GM12878 (cell line): ENCODE results near the gene BPIFB3. TPM values are rescaled to one million over a fixed set of nuclear protein-coding genes. Genes with fewer than 3 reads are reported as not detected.

Experiments
- ATAC-seq: fragments of 200-7000 bp; cut with Tn5 transposase; 3 replicates; pipeline ENCODE4 v1.9.1; 2020; ENCODE audit warnings: mild to moderate bottlenecking, moderate library complexity
- BruUV-seq: library from RNA; stranded (reverse); fragments of 400-500 nt; replicated peaks from 2 replicates; lab custom pipeline; 2021; lab: Mats Ljungman, UMichigan
- CTCF ChIA-PET: fragments of 300-600 bp; sonication (Branson Sonifier 250); formaldehyde crosslinking; extraction: SDS; loops from one replicate; lab custom pipeline; 2021; ENCODE audit warnings: inconsistent platforms; lab: Yijun Ruan, JAX
- POLR2A ChIA-PET: fragments of 350-600 bp; formaldehyde crosslinking; extraction: SDS; loops from one replicate; lab custom pipeline; 2021; ENCODE audit warnings: inconsistent platforms; lab: Charles Lee
- RAD21 ChIA-PET: fragments of 300-600 bp; sonication (Branson Sonifier 250); formaldehyde crosslinking; loops from one replicate; lab custom pipeline; 2023; ENCODE audit warnings: antibody characterized with exemption; ENCODE audit not compliant: unreplicated experiment; lab: Charles Lee
- SMC1A ChIA-PET: fragments of 300-600 bp; sonication (Branson Sonifier 250); formaldehyde crosslinking; loops from one replicate; lab custom pipeline; 2023; ENCODE audit not compliant: unreplicated experiment, uncharacterized antibody; lab: Charles Lee
- DNase-seq: peaks from one replicate; pipeline ENCODE4 v3.0.0-alpha.2; 2011; ENCODE audit warnings: low read depth, low spot score
- FAIRE-seq: peaks from 3 replicates; lab custom pipeline; 2011; peaks lifted over from hg19 to GRCh38; lab: Jason Lieb, UNC
- H2AFZ ChIP-seq: 2 replicates; pipeline ENCODE4 v1.6.0; 2011; ENCODE audit warnings: low read depth, low read length, control low read depth; ENCODE audit not compliant: control insufficient read depth
- H3K27ac ChIP-seq: 2 replicates; pipeline ENCODE4 v1.5.1; 2011; ENCODE audit warnings: control low read depth; ENCODE audit not compliant: control insufficient read depth, insufficient read depth
- H3K27me3 ChIP-seq, 2 experiments: replicated peaks in 1 of 2; 2 replicates each; pipeline versions ENCODE4 v1.6.0 to v1.6.1; 2011; ENCODE audit warnings: low read length in 1 of 2; ENCODE audit not compliant: control insufficient read depth in 2 of 2, insufficient read depth in 2 of 2
- H3K36me3 ChIP-seq, 2 experiments: 2 replicates each; pipeline ENCODE4 v1.5.1; 2011; ENCODE audit warnings: low read length in 1 of 2; ENCODE audit not compliant: control insufficient read depth in 2 of 2, insufficient read depth in 2 of 2
- H3K4me1 ChIP-seq: 2 replicates; pipeline ENCODE4 v1.6.1; 2011; ENCODE audit warnings: mild to moderate bottlenecking, low read length, moderate library complexity, mixed read lengths; ENCODE audit not compliant: control insufficient read depth, insufficient read depth
- H3K4me2 ChIP-seq: 2 replicates; pipeline ENCODE4 v1.6.0; 2011; ENCODE audit warnings: control low read depth; ENCODE audit not compliant: control insufficient read depth, insufficient read depth
- H3K4me3 ChIP-seq: fragments of 200-600 bp; sonication (generic); 2 replicates; pipeline ENCODE4 v1.5.1; 2016
- H3K79me2 ChIP-seq: 2 replicates; pipeline ENCODE4 v1.6.0; 2011; ENCODE audit warnings: low read length; ENCODE audit not compliant: control insufficient read depth, insufficient read depth
- H3K9ac ChIP-seq: 2 replicates; pipeline ENCODE4 v1.8.0; 2011; ENCODE audit warnings: low read length, control low read depth, mixed read lengths; ENCODE audit not compliant: control insufficient read depth, insufficient read depth
- H3K9me3 ChIP-seq: replicated peaks from 3 replicates; pipeline ENCODE4 v1.5.1; 2011; ENCODE audit warnings: mild to moderate bottlenecking, low read length; ENCODE audit not compliant: control insufficient read depth, insufficient read depth
- H4K20me1 ChIP-seq: 2 replicates; pipeline ENCODE4 v1.6.0; 2011; ENCODE audit not compliant: control insufficient read depth, insufficient read depth
- CUX1 ChIP-seq: IDR thresholded peaks from 2 replicates; pipeline ENCODE4 v1.6.1; 2012; ENCODE audit warnings: improper control_type of control experiment, low read depth, low read length; ENCODE audit not compliant: insufficient replicate concordance
- EZH2 ChIP-seq: IDR thresholded peaks from 2 replicates; pipeline ENCODE4 v1.6.1; 2012; ENCODE audit warnings: low read depth, mild to moderate bottlenecking, control low read depth, inconsistent platforms, low read length, borderline replicate concordance; ENCODE audit not compliant: control insufficient read depth
- IKZF1 ChIP-seq: fragments of 450-650 bp; conservative IDR thresholded peaks from 2 replicates; pipeline ENCODE4 v1.6.1; 2017; ENCODE audit warnings: antibody characterized with exemption, mild to moderate bottlenecking
- IRF5 ChIP-seq: fragments of 450-650 bp; IDR thresholded peaks from 2 replicates; pipeline ENCODE4 v1.6.1; 2017; ENCODE audit warnings: borderline replicate concordance
- KLF5 ChIP-seq: fragments of 450-650 bp; IDR thresholded peaks from 2 replicates; pipeline ENCODE4 v1.6.1; 2014; ENCODE audit warnings: mild to moderate bottlenecking; ENCODE audit not compliant: partially characterized antibody
- MAX ChIP-seq: IDR thresholded peaks from 2 replicates; pipeline ENCODE4 v1.6.1; 2012; ENCODE audit warnings: low read depth, low read length, improper control_type of control experiment
- MEF2B ChIP-seq: fragments of 450-650 bp; IDR thresholded peaks from 2 replicates; pipeline ENCODE4 v1.6.1; 2018; ENCODE audit warnings: mild to moderate bottlenecking, moderate library complexity; ENCODE audit not compliant: partially characterized antibody, poor library complexity, severe bottlenecking
- NFXL1 ChIP-seq: fragments of 450-650 bp; IDR thresholded peaks from 2 replicates; pipeline ENCODE4 v1.6.1; 2017; ENCODE audit warnings: antibody characterized with exemption, mild to moderate bottlenecking, borderline replicate concordance
- RFX5 ChIP-seq: IDR thresholded peaks from 2 replicates; pipeline ENCODE4 v1.6.1; 2011; ENCODE audit warnings: low read depth, low read length, improper control_type of control experiment
- SKIL ChIP-seq: fragments of 450-650 bp; IDR thresholded peaks from 2 replicates; pipeline ENCODE4 v1.6.1; 2017; ENCODE audit warnings: mild to moderate bottlenecking, low read depth, inconsistent platforms; ENCODE audit not compliant: poor library complexity, severe bottlenecking
- WGBS: methylation state at CpG from one replicate; pipeline ENCODE4 v1.1.6; 2016; ENCODE audit warnings: low lambda C conversion rate; ENCODE audit not compliant: insufficient replicate concordance, insufficient coverage; ENCODE audit errors: missing lambda C conversion rate; 5-methylcytosine and 5-hydroxymethylcytosine counted together
- in situ Hi-C: fragments of 300-500 bp; cut with MboI; formaldehyde crosslinking; loops from 9 replicates; pipeline ENCODE4 v1.14.3; 2018; ENCODE audit warnings: mixed read lengths
- intact Hi-C: fragments of 100-400 bp; cut with micrococcal nuclease; formaldehyde crosslinking; loops from one replicate; pipeline ENCODE4 v1.14.2; 2022; ENCODE audit not compliant: unreplicated experiment
- polyA plus RNA-seq, 11 experiments: library from polyadenylated mRNA; depleted of rRNA in 4 of 11; unstranded in 6 of 11; stranded (reverse) in 5 of 11; fragments of >200 nt; fragmentation: Nextera tagmentation in 4 of 11; fragmentation: Illumina TruSeq in 1 of 11; extraction: Ambion mirVana in 4 of 11; extraction: Trizol in 1 of 11; gene quantifications; 1 replicate in 1 of 11; 2 replicates in 10 of 11; pipeline versions ENCODE4 v1.2.1 to v1.2.3, GENCODE V29; 2011 to 2016; ENCODE audit warnings: inconsistent platforms in 2 of 11, missing spikeins in 2 of 11, low read depth in 1 of 11
- total RNA-seq, 4 experiments: library from RNA; depleted of rRNA in 3 of 4; stranded (reverse); fragments of >200 nt in 3 of 4; fragmentation: Illumina TruSeq in 1 of 4; extraction: Trizol in 1 of 4; gene quantifications; 2 replicates each; pipeline versions ENCODE4 v1.2.1 to v1.2.3, GENCODE V29; 2013 to 2021
- TF ChIP-seq, protein P1 (sequence below): IDR thresholded peaks from 2 replicates; pipeline ENCODE4 v1.6.1; 2012; ENCODE audit warnings: low read depth, low read length, improper control_type of control experiment
- TF ChIP-seq, protein P2 (sequence below): IDR thresholded peaks from 2 replicates; pipeline ENCODE4 v1.6.1; 2012; ENCODE audit warnings: low read depth, low read length, improper control_type of control experiment

BPIFB3 gene
- total and polyA plus RNA-seq, 10 of the 15 experiments (the other 5 are each of a cell fraction or from before 2014, with no cell fraction given): not detected

- Histone ChIP-seq H3K4me1 (no peaks in the 10 kb centered on the region), H3K27ac (no peak overlapping the region), H2AFZ (no peak overlapping the region), H3K4me3 (no peak overlapping the region), H3K9me3 (no peaks in the 10 kb centered on the region), H3K36me3 (no peaks in the 10 kb centered on the region), H4K20me1 (no peaks in the 10 kb centered on the region), H3K79me2 (no peaks in the 10 kb centered on the region), H3K4me2 (no peak overlapping the region), H3K9ac (no peak overlapping the region), H3K27me3 (no peaks in the 10 kb centered on the region; a peak in 1 of 4 replicates)
- no peak for ATAC-seq
- DNase-seq: no peak
- BruUV-seq: no TSS peak
- intact Hi-C loops (no loop called here), in situ Hi-C loops (no loop called here)
- ChIA-PET CTCF (no interaction called here), SMC1A (no interaction called here), POLR2A (no interaction called here), RAD21 (no interaction called here)
- FAIRE-seq: no peak
- 19% methylated on average over 2 of the region's 2 CpGs for WGBS
- no peak for TF ChIP-seq MAX
- no peak for TF ChIP-seq CUX1
- TF ChIP-seq RFX5: no peak
- no peak for TF ChIP-seq IKZF1
- TF ChIP-seq SKIL: no peak
- no peak for TF ChIP-seq KLF5
- TF ChIP-seq, protein P1, sequence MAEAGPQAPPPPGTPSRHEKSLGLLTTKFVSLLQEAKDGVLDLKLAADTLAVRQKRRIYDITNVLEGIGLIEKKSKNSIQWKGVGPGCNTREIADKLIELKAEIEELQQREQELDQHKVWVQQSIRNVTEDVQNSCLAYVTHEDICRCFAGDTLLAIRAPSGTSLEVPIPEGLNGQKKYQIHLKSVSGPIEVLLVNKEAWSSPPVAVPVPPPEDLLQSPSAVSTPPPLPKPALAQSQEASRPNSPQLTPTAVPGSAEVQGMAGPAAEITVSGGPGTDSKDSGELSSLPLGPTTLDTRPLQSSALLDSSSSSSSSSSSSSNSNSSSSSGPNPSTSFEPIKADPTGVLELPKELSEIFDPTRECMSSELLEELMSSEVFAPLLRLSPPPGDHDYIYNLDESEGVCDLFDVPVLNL: no peak
- TF ChIP-seq NFXL1: no peak
- TF ChIP-seq, protein P2, sequence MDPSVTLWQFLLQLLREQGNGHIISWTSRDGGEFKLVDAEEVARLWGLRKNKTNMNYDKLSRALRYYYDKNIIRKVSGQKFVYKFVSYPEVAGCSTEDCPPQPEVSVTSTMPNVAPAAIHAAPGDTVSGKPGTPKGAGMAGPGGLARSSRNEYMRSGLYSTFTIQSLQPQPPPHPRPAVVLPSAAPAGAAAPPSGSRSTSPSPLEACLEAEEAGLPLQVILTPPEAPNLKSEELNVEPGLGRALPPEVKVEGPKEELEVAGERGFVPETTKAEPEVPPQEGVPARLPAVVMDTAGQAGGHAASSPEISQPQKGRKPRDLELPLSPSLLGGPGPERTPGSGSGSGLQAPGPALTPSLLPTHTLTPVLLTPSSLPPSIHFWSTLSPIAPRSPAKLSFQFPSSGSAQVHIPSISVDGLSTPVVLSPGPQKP: no peak
- no peak for TF ChIP-seq IRF5
- TF ChIP-seq EZH2: no peak
- no peak for TF ChIP-seq MEF2B
Observed at GRCh38 chr20:33072813-33073212, 19.1 kb downstream of the BPIFB3 start.
